Neural crest cell (in vitro differentiated cells): Measurements from ENCODE around the gene AURKB. TPM values are rescaled to one million over a fixed set of nuclear protein-coding genes. Genes with fewer than 3 reads are reported as not detected.
"Not testable (repeated sequence)": the region's sequence is repeated elsewhere in the genome, so short reads cannot be mapped to it uniquely, and the experiment has no call there.

Experiments
- DNase-seq: peaks from one replicate; pipeline ENCODE4 v3.0.0; 2021; ENCODE audit warnings: low read depth, mixed read lengths, low spot score
- H3K27ac Mint-ChIP-seq: one replicate; pipeline ENCODE4 v1.8.0; 2021; ENCODE audit warnings: mild to moderate bottlenecking, mixed read lengths; ENCODE audit not compliant: unreplicated experiment
- H3K27me3 Mint-ChIP-seq: 2 replicates; pipeline ENCODE4 v1.8.0; 2021; ENCODE audit warnings: low read depth, mild to moderate bottlenecking, mixed read lengths
- H3K36me3 Mint-ChIP-seq: 2 replicates; pipeline ENCODE4 v1.8.0; 2021; ENCODE audit warnings: low read depth, mild to moderate bottlenecking, mixed read lengths
- H3K4me1 Mint-ChIP-seq: 2 replicates; pipeline ENCODE4 v1.8.0; 2021; ENCODE audit warnings: mixed read lengths
- H3K4me3 Mint-ChIP-seq: one replicate; pipeline ENCODE4 v1.8.0; 2021; ENCODE audit warnings: mild to moderate bottlenecking, mixed read lengths
- H3K9me3 Mint-ChIP-seq: 2 replicates; pipeline ENCODE4 v1.8.0; 2021; ENCODE audit warnings: mixed read lengths
- total RNA-seq: library from RNA; stranded (reverse); gene quantifications from 2 replicates; pipeline ENCODE4 v1.2.1, GENCODE V29; 2021
- TF ChIP-seq, protein P1 (sequence below): fragments of 200-600 bp; sonication (generic); conservative IDR thresholded peaks from 2 replicates; pipeline ENCODE4 v1.5.0; 2021; ENCODE audit warnings: antibody characterized with exemption, mild to moderate bottlenecking

Gene AURKB
- total RNA-seq, 1 donor from 2014 or later = 176 TPM

DNA sequence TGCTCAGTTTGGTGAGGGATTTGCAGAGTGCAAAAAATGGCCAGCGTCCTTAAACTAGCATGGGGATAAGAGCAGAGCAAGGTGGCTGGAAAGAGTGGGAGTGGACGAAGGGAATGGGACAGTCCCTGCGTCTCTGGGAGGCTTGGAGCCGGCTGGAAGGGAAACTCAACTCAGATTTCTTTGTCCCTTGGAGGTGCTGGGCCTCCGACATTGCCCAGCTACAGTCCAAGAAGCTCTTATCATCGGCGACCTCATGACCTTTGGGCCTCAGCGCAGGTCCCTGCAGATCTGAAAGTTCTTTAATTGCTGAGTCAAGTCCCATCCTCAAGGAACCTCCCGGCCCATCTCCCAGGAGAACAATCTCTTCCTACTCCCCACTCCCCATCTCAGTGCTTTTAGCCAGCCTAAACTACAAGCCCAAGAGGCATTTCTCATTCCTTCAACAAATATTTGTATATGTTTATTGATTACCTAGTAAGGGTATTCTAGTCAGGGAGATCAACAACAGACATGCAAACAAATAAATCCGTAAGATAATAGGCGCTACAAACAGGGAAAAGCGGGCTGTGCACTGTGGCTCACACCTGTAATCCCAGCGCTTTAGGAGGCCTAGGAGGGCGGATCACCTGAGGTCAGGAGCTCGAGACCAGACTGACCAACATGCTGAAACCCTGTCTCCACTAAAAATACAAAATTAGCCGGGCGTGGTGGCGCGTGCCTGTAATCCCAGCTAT lies 33.2 kb downstream of the AURKB start:
- Mint-ChIP-seq H3K4me3 (peak overlapping the region; percentile 92), H3K27me3 (peaks cover 11% of the 10 kb centered on the region), H3K9me3 (no peaks in the 10 kb centered on the region), H3K4me1 (peaks cover 54% of the 10 kb centered on the region), H3K36me3 (no peaks in the 10 kb centered on the region), H3K27ac (peak overlapping the region; percentile 99)
- no peak for DNase-seq
- TF ChIP-seq, protein P1, sequence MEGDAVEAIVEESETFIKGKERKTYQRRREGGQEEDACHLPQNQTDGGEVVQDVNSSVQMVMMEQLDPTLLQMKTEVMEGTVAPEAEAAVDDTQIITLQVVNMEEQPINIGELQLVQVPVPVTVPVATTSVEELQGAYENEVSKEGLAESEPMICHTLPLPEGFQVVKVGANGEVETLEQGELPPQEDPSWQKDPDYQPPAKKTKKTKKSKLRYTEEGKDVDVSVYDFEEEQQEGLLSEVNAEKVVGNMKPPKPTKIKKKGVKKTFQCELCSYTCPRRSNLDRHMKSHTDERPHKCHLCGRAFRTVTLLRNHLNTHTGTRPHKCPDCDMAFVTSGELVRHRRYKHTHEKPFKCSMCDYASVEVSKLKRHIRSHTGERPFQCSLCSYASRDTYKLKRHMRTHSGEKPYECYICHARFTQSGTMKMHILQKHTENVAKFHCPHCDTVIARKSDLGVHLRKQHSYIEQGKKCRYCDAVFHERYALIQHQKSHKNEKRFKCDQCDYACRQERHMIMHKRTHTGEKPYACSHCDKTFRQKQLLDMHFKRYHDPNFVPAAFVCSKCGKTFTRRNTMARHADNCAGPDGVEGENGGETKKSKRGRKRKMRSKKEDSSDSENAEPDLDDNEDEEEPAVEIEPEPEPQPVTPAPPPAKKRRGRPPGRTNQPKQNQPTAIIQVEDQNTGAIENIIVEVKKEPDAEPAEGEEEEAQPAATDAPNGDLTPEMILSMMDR = no peak

DNA sequence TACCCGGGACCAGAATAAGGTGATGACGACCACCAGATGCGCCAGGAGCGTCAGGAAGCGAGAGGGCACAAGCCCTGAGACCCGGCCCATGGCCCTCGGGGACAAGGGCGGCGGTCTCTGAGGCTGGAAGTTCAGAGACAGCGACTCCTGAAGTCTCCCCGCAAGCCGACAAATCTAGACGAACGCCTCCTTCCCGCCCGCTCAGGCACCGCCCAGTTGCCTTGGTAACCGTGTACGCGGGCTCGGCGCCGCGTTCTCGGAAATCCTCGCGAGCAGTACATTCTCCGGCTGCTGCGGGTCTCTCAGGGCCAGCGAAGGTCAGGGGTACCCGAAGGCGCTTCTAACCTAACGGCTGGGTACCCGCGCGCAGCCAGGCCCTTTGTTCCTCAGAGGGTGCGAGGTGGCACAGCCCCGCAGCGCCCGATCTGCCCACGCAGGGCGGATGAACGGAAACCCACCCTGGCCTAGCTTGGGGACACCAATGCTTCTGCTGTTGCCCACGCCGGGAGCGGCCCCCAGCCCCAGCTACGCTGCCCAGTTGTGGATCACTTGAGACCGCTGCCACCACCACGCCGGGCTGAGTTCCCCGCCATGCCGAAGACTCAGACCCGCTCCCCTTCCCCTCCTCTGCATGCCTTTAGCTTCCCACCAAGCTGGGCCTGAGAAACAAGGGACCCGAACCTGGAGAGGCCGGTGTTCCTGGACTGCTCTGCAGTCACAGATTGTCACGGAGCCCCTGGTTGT lies 34.0 kb downstream of the AURKB start, which contains the start of gene TMEM107:
TMEM107 (minus strand) TSS at position 184 of the 744 bp plus-strand sequence; CDS start at position 90, 94 bp downstream.
- H3K27me3 Mint-ChIP-seq = peaks cover 8% of the 10 kb centered on the region
- peak; percentile 83 for DNase-seq
- peak within 1 kb of the TSS; percentile 92 for H3K4me3 Mint-ChIP-seq
- TF ChIP-seq, protein P1 = no peak
- H3K4me1 Mint-ChIP-seq = peaks cover 50% of the 10 kb centered on the region
- H3K27ac Mint-ChIP-seq = peak within 1 kb of the TSS; percentile 99
- H3K36me3 Mint-ChIP-seq = no peaks in the 10 kb centered on the region
- H3K9me3 Mint-ChIP-seq = no peaks in the 10 kb centered on the region

DNA sequence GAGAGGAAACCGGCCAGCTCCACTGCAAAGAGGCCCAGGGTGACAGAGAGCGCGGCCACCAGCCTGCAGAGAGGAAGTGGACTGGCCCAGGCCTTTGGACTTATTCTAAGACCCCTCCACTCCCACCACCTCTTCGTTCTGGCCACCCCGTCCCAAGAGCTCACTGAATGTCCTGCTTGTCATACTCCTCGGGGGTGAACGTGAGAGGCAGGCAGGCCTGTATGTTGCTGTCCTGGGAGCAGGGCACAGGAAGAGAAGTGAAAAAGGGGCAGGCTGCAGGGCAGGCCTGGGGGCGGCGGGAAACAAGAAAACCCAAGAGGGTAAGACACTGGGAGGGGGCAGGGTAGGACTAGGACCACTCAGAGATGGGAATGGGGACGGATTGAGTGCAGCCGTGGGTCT lies 34.6 kb downstream of the AURKB start:
- no peaks in the 10 kb centered on the region for H3K36me3 Mint-ChIP-seq
- H3K27me3 Mint-ChIP-seq = peaks cover 8% of the 10 kb centered on the region
- H3K4me1 Mint-ChIP-seq = peaks cover 50% of the 10 kb centered on the region
- H3K9me3 Mint-ChIP-seq = no peaks in the 10 kb centered on the region
- DNase-seq = no peak
- TF ChIP-seq, protein P1 = no peak
- peak overlapping the region; percentile 92 for H3K4me3 Mint-ChIP-seq
- H3K27ac Mint-ChIP-seq = peak overlapping the region; percentile 99

DNA sequence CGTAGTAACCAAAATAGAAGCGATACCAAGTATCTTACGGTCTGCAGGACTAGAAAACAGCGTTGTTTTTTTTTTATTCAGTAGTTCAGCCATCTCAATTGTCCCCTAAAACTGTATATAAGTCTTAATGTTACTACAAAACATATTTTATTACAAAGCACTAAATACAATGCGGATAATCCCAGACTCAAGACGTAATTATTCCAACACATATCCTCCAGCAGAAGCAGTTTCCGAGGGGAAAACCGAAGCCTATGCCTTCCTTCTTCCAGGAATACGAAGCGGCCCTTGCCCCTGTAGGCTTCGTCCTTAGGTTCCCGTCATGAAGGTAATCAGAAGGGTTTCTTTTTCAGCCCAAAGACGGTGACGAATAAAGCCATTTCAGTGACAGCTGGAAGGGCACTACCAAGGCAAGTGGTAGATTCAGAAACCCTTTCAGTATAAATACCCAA lies 36.5 kb downstream of the AURKB start:
- Mint-ChIP-seq H3K4me1 (peaks cover 50% of the 10 kb centered on the region), H3K9me3 (no peaks in the 10 kb centered on the region), H3K27me3 (peaks cover 8% of the 10 kb centered on the region), H3K36me3 (no peaks in the 10 kb centered on the region), H3K4me3 (peak overlapping the region; percentile 92), H3K27ac (peak overlapping the region; percentile 100)
- DNase-seq = no peak
- TF ChIP-seq, protein P1 = no peak

DNA sequence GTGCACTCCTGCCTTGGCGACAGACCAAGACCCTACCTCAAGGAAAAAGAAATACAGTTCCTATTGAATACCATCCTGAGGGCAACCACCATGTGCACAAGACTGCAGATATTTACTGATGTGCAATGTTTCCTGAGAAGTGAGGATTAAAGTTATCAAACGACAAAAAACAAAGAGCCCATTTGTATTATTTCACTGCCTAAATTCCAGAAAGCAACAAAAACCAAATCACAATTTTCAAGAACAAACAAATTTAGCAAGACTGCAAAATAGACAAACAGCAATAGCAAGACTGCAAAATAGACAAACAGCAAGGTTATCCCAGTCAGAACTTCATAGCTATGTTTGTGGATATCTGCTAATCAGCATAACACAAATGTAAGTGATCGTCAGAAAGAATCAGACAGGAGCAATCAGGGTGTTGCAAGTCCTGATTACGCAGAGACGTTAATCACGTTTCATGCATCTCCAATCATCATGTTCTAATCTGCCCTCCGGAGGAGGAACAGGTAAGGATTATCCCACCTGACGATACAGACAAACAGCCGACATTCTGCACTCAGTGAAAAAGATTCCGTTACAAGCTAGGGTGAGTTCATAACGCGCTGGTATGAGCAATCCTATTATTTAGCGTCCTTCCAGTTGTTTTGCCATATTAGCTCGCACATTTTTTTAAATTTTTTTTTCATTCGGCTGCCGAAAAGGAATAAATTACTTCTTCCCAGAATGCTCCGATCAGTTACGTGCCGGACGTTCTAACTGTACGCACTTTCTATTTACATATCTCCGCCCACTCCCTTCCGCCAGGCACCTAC lies 37.1 kb downstream of the AURKB start:
- H3K36me3 Mint-ChIP-seq = no peaks in the 10 kb centered on the region
- peak overlapping the region; percentile 92 for H3K4me3 Mint-ChIP-seq
- no peaks in the 10 kb centered on the region for H3K9me3 Mint-ChIP-seq
- TF ChIP-seq, protein P1 = no peak
- no peak for DNase-seq
- H3K4me1 Mint-ChIP-seq = peaks cover 50% of the 10 kb centered on the region
- H3K27me3 Mint-ChIP-seq = peaks cover 8% of the 10 kb centered on the region
- H3K27ac Mint-ChIP-seq = peak overlapping the region; percentile 100

DNA sequence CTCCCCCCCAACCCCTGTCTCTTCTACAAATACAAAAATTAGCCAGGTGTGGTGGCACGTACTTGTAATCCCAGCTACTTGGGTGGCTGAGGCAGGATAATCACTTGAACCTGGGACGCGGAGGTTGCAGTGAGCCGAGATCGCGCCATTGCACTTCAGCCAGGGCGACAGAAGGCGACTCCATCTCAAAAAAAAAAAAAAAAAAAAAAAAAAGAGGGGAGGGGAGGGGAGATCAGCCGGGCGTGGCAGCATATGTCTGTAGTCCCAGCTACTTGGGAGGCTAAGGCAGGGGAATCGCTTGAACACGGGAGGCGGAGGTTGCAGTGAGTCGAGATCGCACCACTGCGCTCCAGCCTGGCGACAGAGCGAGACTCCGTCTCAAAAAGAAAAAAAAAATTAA lies 40.2 kb downstream of the AURKB start:
- not testable (repeated sequence) for H3K27me3 Mint-ChIP-seq, H3K4me3 Mint-ChIP-seq, H3K27ac Mint-ChIP-seq, DNase-seq, H3K9me3 Mint-ChIP-seq, H3K36me3 Mint-ChIP-seq
- peaks cover 33% of the 10 kb centered on the region for H3K4me1 Mint-ChIP-seq
